ENCODE data around the gene ENKUR.
"Not testable (repeated sequence)": the region's sequence is repeated elsewhere in the genome, so short reads cannot be mapped to it uniquely, and the experiment has no call there.

The ENKUR gene

DNA sequence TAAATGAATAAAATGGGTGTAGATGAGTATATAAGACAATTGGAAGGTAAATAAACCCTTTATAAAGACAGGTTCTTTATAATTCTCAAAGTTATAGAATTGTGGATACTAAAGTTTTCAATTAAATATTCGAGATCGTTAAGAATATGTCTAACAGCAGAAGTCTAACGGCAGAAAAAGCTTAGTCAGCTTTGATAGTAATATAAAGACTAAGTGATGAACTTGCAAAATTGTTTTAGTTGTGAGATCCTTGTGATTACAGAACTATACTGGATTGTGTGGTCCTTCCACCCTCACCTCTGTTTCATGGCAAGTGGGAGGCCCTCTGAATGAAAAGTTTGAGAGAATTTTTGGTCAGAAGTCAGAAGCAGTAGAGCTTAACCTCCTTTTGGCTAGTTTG lies 2.7 kb upstream of the ENKUR start:
- no peak for DNase-seq

GRCh38 chr10:25017661-25018060 lies 1.7 kb upstream of the ENKUR start:
- DNase-seq = no peak

DNA sequence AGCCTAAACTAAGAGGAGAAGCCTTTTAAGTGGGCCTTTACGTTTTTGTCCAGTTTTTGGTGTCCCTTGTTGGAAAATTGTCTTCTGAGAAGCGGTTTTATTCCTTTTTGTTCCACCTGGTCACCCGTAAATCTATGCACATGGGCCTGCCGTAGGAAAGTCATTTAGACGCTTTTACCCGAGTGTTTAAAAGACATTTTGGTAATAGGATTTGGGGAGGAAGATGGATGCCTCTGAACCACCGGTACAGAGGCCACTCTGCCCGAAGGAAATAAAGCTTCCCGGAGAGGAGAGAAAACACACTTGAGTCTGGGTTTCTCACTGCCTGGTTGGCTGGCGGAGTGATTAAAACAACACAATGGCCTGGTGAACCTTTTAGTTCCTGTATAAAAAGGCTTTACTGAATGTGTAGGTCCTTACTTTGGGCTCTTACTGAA lies 1.2 kb upstream of the ENKUR start:
- DNase-seq = no peak

DNA sequence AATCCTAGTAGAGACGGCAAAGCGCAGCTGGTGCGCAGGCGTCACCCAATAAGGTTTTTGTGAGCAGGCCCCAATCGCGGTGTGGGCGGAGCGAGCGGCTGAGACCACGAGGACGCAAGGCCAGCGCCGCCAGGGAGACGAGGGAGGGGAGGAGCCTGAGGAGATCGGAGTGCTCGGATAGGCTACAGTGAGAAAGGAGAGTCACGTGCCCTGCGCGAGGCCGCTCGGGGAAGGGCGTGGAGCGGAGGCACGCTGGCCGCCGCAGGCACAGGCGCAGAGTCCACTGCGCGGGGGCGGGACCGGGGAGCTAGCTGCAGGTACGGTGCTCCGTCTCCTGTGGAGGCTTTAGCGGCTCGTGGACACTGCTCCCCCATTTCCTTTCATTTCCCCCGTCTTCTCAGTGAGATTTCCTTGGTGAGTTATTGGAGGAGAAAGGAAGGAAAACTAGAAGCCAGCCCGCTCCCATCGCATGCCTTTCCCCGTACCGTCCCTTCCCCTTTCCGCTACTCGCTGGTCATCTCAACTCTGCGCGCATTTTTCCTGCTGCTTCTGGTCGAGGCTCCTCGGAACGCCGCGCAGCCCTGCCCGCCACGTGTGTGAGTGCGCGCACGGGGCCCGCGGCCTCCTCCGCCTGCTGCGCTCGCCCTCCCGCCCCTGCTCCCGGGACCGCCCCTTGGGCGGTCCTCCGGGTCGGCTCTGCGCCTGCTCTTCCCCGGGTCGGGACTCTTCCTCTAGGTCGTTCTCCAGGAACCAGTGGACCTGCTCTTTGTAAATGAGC lies 607 bp upstream of the ENKUR start, which contains the start of gene THNSL1:
Gene THNSL1, plus strand, starts transcription at position 237 of the 778 bp plus-strand sequence. CDS start 6,612 bp downstream, outside the sequence.
- peak; percentile 97 to 98 for DNase-seq

DNA sequence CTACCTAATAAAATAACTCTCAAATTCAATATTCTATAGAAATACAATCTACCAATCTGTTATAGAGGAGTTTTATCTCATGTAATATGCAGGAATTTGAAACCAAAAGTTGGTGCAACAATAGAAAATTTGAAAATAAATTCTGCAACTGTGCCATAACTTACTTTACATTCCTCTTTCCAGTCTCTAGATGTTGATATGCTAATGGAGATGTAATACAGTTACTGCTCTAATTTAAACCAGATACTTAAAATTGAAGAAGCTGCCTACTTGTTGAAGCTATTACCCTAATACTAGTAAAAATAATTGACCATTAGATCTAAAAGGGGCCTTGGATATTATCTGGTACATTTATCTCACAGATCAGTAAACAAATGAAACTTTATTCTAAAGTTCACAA lies 1.4 kb downstream of the ENKUR start:
- DNase-seq = no peak

DNA sequence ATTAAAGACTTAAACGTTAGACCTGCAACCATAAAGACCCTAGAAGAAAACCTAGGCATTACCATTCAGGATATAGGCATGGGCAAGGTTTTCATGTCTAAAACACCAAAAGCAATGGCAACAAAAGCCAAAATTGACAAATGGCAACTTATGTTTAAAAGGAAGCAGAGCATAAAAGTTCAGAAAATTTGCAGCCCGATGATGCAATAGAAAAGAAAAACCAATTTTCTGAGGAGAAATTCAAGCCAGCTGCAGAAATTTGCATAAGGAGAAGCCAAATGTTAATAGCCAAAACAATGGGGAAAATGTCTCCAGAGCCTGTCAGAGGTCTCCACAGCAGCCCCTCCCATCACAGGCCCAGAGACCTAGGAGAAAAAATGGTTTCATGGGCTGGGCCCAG lies 4.4 kb downstream of the ENKUR start:
- DNase-seq = not testable (repeated sequence)

DNA sequence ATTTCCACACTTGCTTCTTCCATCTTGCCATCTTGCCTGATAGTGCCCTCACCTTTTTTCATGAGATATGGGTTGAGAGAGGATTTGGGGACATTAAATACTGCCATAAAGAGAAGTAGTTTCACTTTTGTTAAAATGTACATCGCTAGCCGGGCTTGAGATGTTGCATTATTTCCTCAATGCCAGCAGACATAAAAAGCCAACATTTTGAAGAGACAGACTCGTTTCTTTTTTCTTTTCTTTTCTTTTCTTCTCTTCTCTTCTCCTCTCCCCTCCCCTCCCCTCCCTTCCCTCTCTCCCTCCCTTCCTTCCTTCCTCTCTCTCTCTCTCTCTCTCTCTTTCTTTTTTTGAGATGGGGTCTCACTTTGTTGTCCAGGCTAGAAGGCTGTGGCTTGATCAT lies 17.9 kb downstream of the ENKUR start:
- no peak for DNase-seq

DNA sequence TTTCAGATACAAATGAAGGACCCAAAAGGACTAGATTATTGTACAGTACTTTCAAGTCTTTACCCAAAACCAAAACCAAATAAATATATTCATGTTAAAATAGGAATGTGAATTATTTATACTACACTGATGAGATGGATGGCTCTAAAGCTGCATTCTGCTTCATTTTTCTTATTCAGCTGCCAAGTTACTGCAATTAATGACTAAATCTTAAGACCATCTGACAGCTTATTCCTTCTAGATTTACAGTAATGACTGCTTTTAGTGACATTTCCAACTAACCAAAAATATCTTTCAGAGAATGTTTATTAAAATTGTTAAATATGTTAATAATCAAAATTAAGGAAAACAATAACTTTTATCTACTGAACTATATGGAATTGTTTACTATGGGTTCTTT lies 20.9 kb downstream of the ENKUR start:
- DNase-seq = no peak

GRCh38 chr10:24993237-24993958 lies 22.6 kb downstream of the ENKUR start:
- DNase-seq = no peak

GRCh38 chr10:24992512-24993133 lies 23.3 kb downstream of the ENKUR start:
- DNase-seq = no peak

DNA sequence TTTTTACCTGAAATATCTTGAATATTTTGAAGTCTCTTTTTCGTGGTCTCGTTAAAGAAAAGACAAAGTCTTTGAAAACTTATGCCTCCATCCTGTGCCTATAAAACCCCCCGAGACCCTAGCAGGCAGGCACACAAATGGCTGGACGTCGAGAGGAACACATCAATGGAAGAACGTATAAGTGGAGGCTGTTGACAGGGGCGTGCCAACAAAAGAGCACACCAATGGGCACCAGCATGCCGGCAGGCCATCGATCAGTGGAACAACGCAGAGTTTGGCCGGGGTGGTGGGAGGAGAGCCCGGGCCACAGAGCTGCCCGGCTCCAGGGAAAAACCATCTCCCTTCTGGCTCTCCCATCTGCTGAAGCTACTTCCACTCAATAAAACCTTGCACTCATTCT lies 24.7 kb downstream of the ENKUR start:
- DNase-seq = no peak

- no peak for DNase-seq
These were observed 26.1 kb downstream of the ENKUR start for GRCh38 chr10:24989867-24990266.

DNA sequence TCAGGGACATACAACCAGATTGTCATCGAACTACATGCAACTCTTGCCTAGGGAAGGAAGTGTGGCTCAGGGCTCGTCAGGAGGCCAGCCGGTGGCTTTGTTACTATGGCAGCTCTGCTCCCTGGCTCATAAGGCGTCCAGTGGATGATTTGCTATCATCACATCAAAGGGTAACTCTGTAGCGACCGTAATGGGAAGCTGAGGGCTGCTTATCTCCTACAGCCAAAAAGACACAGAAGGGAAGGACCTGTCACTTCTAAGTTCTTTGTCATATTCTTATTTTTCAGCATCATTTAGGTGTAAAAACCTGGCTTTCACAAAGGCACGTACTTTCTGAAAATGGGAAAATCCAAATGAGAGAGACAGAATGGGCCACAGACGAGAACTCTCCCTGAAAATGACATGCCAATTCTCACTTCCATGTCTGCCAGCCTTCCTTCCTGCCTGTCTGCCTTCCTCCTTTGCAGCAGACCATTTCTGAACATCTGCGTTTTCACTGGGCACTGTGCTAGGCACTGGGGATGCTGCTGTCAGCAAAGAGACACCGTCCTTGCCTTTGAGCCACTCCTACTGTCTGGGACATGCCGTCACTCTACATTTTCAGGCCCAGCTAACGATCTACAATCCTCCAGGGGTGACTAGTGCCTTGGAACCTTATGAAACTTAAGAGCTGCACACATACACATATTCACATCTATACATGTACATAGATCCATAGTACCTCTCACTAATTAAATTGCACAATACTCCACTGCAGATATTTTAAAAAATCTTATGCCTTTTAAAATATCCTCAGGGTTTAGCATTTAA lies 26.9 kb downstream of the ENKUR start:
- DNase-seq = no peak

DNA sequence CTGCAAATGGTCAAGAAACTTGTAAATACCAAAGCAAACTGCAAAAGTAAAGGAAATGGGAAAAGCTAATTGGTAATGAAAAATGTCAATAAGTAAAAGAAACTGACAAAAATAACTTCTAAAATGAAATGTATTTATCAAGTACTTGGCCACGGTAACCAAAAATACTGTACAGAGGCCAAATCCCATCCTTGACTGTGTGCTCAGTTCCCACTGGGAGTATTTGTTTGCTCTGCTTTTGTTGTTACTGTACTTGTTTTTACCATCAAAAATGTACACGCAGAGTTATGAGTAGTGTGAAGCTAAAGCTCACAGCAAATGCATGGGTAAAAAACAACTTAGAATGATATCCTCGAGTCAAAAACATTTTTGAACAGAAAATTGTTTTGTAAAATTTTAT lies 31.1 kb downstream of the ENKUR start:
- DNase-seq = no peak

DNA sequence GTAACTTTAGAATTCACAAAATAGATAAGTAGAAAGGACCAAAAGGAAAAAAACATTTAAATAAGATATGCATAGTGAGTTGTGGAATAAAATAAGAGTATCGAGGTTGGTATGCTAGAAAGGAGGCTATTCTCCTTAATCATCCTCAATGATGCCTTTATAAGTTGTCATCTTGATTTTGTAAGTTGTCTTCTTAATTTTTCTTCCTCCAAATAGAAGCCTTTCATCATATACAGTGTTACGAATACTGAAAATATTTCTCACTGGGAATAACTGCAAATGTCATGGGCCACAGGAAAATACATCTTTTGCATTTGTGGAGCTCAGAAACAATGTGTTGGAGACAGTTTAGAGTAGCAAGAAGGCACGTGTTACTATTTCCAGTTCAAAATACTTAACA lies 32.0 kb downstream of the ENKUR start:
- DNase-seq = no peak

- no peak for DNase-seq
These were observed 32.8 kb downstream of the ENKUR start for GRCh38 chr10:24983130-24983529.

DNA sequence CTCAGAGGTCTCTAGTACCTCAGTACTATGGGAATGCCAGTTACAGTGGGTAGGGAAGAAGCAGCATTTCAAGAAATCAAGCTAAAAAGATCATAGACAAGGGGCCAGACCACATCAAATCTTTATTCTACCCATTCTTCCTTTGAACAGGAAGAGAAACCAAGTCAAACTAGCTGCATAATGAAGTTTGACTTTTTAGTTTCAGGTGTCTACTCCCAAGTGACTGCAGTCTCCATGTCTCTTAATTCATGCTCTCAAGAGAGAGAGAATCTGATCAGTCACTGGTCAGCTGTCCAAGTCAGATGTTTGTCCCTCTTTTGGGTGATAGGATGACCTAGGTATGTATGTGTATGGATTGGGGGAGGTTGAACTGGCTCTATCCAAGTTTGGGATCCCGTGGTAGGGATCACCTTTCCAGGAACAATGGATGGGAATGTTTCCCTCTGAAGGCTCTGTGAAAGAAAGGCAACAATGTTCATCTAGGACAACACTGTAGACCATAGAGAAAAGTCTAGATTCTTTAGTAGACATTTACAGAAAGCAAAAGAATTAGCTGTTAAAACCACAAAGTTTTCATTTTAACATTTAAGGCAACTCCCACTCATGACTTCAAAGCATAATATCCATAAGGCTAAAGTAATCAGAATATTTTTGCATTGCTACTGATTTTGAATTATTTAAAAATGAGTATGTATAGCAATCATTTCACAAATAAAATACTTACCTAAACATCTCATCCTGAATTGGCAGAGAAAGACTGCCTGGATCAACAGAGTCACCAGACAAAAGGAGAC lies 33.4 kb downstream of the ENKUR start:
- DNase-seq = no peak

GRCh38 chr10:24981161-24981710 lies 34.7 kb downstream of the ENKUR start:
- DNase-seq = no peak

DNA sequence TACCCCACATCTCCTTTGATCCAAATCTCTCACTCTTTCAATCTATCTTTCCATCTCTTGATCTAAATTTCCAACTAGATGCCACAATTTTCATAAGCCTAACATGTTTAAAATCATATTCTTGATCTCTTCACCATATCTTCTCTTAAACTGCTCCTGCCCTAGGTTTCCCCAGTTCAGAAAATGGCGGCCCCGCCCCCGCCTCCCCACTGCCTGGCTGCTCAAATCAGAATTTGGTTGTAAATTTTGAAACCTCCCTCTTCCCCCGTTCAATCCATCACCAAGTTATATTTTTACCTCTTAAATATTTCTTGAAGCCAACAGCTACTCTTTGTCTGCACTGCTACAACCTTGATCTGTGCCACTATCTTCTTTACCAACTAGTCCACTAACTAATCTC lies 36.3 kb downstream of the ENKUR start:
- no peak for DNase-seq

DNA sequence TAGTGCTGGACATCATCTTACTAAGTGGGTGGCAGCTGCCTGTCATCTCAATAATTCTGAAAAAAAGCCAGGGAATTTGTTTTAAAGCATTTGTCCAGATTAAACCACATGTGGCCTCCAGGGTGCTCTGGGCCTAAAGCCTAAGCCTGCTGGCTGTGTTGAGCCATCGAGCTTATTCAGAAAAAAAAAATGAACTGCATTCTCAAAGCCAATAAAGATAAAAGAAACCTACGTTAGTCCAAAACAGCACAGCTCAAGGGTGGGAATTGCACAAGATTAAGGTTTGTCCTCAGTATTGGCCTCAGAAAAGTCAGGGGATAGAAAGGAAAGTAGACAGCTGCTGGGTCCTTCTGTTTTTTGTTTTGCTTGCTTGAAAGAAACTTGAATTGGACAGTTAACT lies 41.0 kb downstream of the ENKUR start:
- no peak for DNase-seq

GRCh38 chr10:24973163-24973562 lies 42.8 kb downstream of the ENKUR start:
- no peak for DNase-seq

DNA sequence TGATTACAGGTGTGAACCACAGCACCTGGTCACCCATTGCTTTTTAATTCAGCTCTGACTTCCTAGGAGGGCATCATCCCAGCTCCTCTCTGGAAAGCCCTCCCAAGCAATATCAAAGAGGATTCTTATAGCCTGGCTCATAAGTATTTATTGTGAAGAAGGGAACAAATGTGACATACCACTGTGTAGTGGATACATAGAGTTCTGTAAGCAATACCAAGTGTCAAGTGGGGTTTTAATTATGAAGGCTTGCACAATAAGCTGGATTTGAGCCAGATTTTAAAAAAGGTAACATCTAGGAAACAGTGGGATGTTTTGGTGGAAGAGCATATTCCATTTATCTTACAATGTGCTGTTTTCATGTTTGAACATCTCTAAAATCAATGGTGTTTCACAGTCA lies 44.6 kb downstream of the ENKUR start:
- DNase-seq = no peak

All from CD4-positive, alpha-beta T cell treated with Interleukin-4 for 1 hour (primary cell).